NCI-H69 (cell line): Measurements from ENCODE around the gene MTMR10.

Experiments used
- DNase-seq: peaks from one replicate; lab custom pipeline; 2025; lab: John Stamatoyannopoulos, UW

The MTMR10 gene

GRCh38 chr15:31013863-31014607, 22.6 kb upstream of the MTMR10 start:
- peak; percentile 96 for DNase-seq

- DNase-seq = no peak
Observed at GRCh38 chr15:31012455-31012854, 21.0 kb upstream of the MTMR10 start.

- no peak for DNase-seq
Observed at GRCh38 chr15:31010036-31010435, 18.6 kb upstream of the MTMR10 start.

GRCh38 chr15:31005660-31006059, 14.2 kb upstream of the MTMR10 start:
- no peak for DNase-seq

GRCh38 chr15:31004220-31004733, 12.8 kb upstream of the MTMR10 start:
- DNase-seq = peak; percentile 40

- DNase-seq = no peak
Observed at GRCh38 chr15:31001702-31002101, 10.3 kb upstream of the MTMR10 start.

GRCh38 chr15:30999729-31000128, 8.3 kb upstream of the MTMR10 start:
- no peak for DNase-seq

GRCh38 chr15:30997270-30997669, 5.8 kb upstream of the MTMR10 start:
- no peak for DNase-seq

GRCh38 chr15:30992249-30992864, 929 bp upstream of the MTMR10 start:
- DNase-seq = peak; percentile 27

GRCh38 chr15:30990446-30991254, 778 bp downstream of the MTMR10 start:
- DNase-seq = peak; percentile 86

- peak; percentile 42 for DNase-seq
Observed at GRCh38 chr15:30990036-30990435, 1.4 kb downstream of the MTMR10 start.

- DNase-seq = peak; percentile 38
Observed at GRCh38 chr15:30985081-30985531, 6.3 kb downstream of the MTMR10 start.

- DNase-seq = peak; percentile 32
Observed at GRCh38 chr15:30984542-30984941, 6.9 kb downstream of the MTMR10 start.

- DNase-seq = no peak
Observed at GRCh38 chr15:30984118-30984517, 7.3 kb downstream of the MTMR10 start.

- DNase-seq = no peak
Observed at GRCh38 chr15:30979457-30979856, 12.0 kb downstream of the MTMR10 start.

- no peak for DNase-seq
Observed at GRCh38 chr15:30978328-30978727, 13.1 kb downstream of the MTMR10 start.

GRCh38 chr15:30974112-30974511, 17.3 kb downstream of the MTMR10 start:
- DNase-seq = no peak

- no peak for DNase-seq
Observed at GRCh38 chr15:30973379-30973778, 18.0 kb downstream of the MTMR10 start.

GRCh38 chr15:30969724-30970123, 21.7 kb downstream of the MTMR10 start:
- DNase-seq = no peak

GRCh38 chr15:30963681-30964080, 27.7 kb downstream of the MTMR10 start:
- DNase-seq = no peak

- DNase-seq = no peak
Observed at GRCh38 chr15:30962659-30963058, 28.8 kb downstream of the MTMR10 start.

- peak; percentile 52 for DNase-seq
Observed at GRCh38 chr15:30962079-30962478, 29.3 kb downstream of the MTMR10 start.

GRCh38 chr15:30958219-30958618, 33.2 kb downstream of the MTMR10 start:
- DNase-seq = no peak
